HL-60 (cell line): Measurements from ENCODE around the gene HSPA12B.

Experiments
- DNase-seq, 2 experiments: peaks; one replicate each; pipeline ENCODE4 v3.0.0-alpha.2; 2010 to 2020; ENCODE audit warnings: low read depth in 1 of 2, low spot score in 1 of 2
- H3K27ac ChIP-seq: fragments of 250-450 bp; sonication (Bioruptor Pico); replicated peaks from 2 replicates; pipeline ENCODE4 v1.5.1; 2020; ENCODE audit warnings: mild to moderate bottlenecking, moderate library complexity
- H3K27me3 ChIP-seq: fragments of 250-450 bp; sonication (Bioruptor Pico); 2 replicates; pipeline ENCODE4 v1.5.1; 2021; ENCODE audit warnings: mild to moderate bottlenecking, moderate library complexity; ENCODE audit not compliant: insufficient read depth, poor library complexity, severe bottlenecking
- H3K4me3 ChIP-seq: replicated peaks from 2 replicates; pipeline ENCODE4 v1.5.1; 2011; ENCODE audit warnings: mild to moderate bottlenecking, control low read depth, low read length; ENCODE audit not compliant: insufficient read depth
- CTCF ChIP-seq: IDR thresholded peaks from one replicate; pipeline ENCODE4 v1.5.1; 2011; ENCODE audit warnings: low read length, control low read depth, inconsistent platforms; ENCODE audit not compliant: insufficient read depth
- GABPA ChIP-seq: IDR thresholded peaks from 2 replicates; pipeline ENCODE4 v1.6.1; 2012; ENCODE audit warnings: low read depth
- POLR2AphosphoS5 ChIP-seq: IDR thresholded peaks from 2 replicates; pipeline ENCODE4 v1.6.1; 2012; ENCODE audit warnings: low read depth
- REST ChIP-seq: IDR thresholded peaks from 2 replicates; pipeline ENCODE4 v1.6.1; 2012; ENCODE audit warnings: low read depth; ENCODE audit not compliant: insufficient replicate concordance
- SPI1 ChIP-seq: IDR thresholded peaks from 2 replicates; pipeline ENCODE4 v1.6.1; 2012; ENCODE audit warnings: low read depth, mild to moderate bottlenecking, borderline replicate concordance

HSPA12B gene

GRCh38 chr20:3800878-3801260, 68.4 kb downstream of the HSPA12B start:
- no peak for DNase-seq
- no peak overlapping the region for H3K27ac ChIP-seq
- TF ChIP-seq GABPA (no peak), CTCF (no peak), POLR2AphosphoS5 (no peak), REST (no peak), SPI1 (no peak)
- H3K4me3 ChIP-seq, result no peak overlapping the region
- H3K27me3 ChIP-seq, result no peaks in the 10 kb centered on the region

GRCh38 chr20:3801299-3801698, 68.8 kb downstream of the HSPA12B start:
- Histone ChIP-seq H3K27ac (no peak overlapping the region), H3K4me3 (no peak overlapping the region), H3K27me3 (no peaks in the 10 kb centered on the region)
- TF ChIP-seq CTCF (no peak), POLR2AphosphoS5 (no peak), SPI1 (no peak), GABPA (no peak), REST (no peak)
- no peak for DNase-seq

GRCh38 chr20:3801846-3802245, 69.4 kb downstream of the HSPA12B start:
- no peak for TF ChIP-seq SPI1
- no peak for TF ChIP-seq GABPA
- no peak for TF ChIP-seq CTCF
- TF ChIP-seq REST, result no peak
- no peak for TF ChIP-seq POLR2AphosphoS5
- no peak overlapping the region for H3K27ac ChIP-seq
- no peak overlapping the region for H3K4me3 ChIP-seq
- no peaks in the 10 kb centered on the region for H3K27me3 ChIP-seq
- DNase-seq, result no peak
